MG63 (cell line): ENCODE measurements around the gene NAB1. TPM values are rescaled to one million over a fixed set of nuclear protein-coding genes. Genes with fewer than 3 reads are reported as not detected.
A peak's percentile ranks its signal among the peaks of the same experiment; 100 is the strongest.

Experiments used
- DNase-seq: peaks from one replicate; pipeline ENCODE4 v3.0.0-alpha.2; 2020
- H3K27me3 ChIP-seq: fragments of 250-450 bp; sonication (Bioruptor Pico); 2 replicates; pipeline ENCODE4 v1.5.1; 2020; ENCODE audit warnings: mild to moderate bottlenecking, moderate library complexity
- H3K36me3 ChIP-seq: fragments of 250-450 bp; sonication (Bioruptor Pico); 2 replicates; pipeline ENCODE4 v1.5.1; 2020; ENCODE audit warnings: mild to moderate bottlenecking, moderate library complexity
- H3K4me3 ChIP-seq: fragments of 250-450 bp; sonication (Bioruptor Pico); 2 replicates; pipeline ENCODE4 v1.5.1; 2020; ENCODE audit warnings: mild to moderate bottlenecking, moderate library complexity
- H3K9me3 ChIP-seq: fragments of 250-450 bp; sonication (Bioruptor Pico); 2 replicates; pipeline ENCODE4 v1.5.1; 2020; ENCODE audit warnings: mild to moderate bottlenecking, moderate library complexity
- total RNA-seq: library from RNA; depleted of rRNA; stranded (reverse); fragments of >200 nt; shearing (Covaris generic); gene quantifications from 2 replicates; pipeline ENCODE4 v1.2.3, GENCODE V29; 2014; ENCODE audit warnings: low replicate concordance

The NAB1 gene
- total RNA-seq, 1 experiment from 2014 or later, result 18.5 TPM

DNA sequence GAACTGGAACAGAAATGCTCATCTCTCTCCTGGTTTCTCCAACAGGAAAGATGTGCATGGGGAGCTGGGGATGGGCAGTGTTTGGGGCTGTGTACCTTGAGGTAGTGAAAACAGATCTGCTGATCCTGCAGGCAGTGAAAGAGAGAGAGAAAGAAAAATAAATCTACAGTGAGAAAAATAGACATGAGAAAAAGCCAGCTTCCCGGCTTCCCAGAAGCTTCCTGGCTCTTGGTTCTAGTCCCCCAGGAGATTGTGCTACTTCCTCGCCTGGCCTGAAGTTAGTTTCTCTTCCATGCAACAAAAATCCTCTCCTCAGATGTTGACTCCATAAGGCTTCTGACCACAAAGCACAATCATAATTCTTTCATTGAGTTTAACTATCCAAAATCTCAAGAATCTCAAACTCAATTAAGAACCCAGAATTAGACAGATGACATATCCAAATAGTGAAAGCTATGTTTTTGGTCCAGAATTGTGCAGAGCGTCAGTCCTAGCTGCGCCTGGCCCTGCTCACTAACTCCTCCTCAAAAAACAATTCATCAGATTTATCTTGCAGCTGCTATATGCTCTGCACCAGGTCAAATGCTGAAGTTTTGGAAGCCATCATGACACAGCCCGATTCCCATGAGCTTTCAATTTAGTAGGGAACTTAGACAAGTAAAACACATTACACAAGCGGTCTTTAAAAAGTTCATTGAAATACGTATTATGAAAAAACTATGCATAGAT is 20.1 kb upstream of the NAB1 start:
- Histone ChIP-seq H3K4me3 (no peak overlapping the region), H3K27me3 (no peaks in the 10 kb centered on the region), H3K36me3 (no peaks in the 10 kb centered on the region), H3K9me3 (no peaks in the 10 kb centered on the region)
- no peak for DNase-seq

DNA sequence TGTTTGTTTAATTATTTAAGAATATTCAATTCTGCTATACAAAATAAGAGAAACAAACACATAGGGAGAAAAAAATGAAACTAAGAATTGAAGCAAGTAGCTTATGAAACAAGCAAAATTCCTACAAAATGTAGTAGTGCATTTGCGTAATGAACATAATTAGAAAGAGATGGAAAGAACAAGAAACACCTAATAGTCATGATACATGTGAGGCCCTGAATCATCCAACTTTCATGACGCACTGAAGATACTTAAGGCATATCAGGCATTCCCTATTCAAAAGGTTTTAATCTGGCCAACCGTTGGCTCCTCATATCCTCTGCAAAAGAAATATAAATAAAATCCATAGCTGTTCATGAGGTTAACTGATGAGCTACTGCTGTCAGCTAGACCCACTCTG is 14.5 kb upstream of the NAB1 start:
- no peaks in the 10 kb centered on the region for H3K36me3 ChIP-seq
- no peak overlapping the region for H3K4me3 ChIP-seq
- no peaks in the 10 kb centered on the region for H3K27me3 ChIP-seq
- no peaks in the 10 kb centered on the region for H3K9me3 ChIP-seq
- no peak for DNase-seq

DNA sequence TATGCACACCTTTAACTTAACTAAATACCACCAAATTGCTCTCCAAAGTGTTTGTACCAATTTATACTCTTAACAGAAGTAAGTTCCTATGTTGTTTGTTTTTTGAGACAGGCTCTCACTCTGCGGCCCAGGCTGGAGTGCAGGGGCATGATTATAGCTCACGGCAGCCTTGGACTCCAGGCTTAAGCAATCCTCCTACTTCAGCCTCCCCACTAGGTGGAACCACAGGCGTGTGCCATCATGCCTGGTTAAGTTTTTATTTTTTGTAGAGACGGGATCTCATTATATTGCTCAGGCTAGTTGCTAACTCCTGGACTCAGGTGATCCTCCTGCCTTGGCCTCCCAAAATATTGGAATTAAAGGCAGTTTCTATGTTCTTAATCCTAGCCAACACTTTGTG is 13.1 kb upstream of the NAB1 start:
- H3K27me3 ChIP-seq, result no peaks in the 10 kb centered on the region
- no peak for DNase-seq
- H3K4me3 ChIP-seq, result no peak overlapping the region
- H3K9me3 ChIP-seq, result no peaks in the 10 kb centered on the region
- H3K36me3 ChIP-seq, result no peaks in the 10 kb centered on the region

DNA sequence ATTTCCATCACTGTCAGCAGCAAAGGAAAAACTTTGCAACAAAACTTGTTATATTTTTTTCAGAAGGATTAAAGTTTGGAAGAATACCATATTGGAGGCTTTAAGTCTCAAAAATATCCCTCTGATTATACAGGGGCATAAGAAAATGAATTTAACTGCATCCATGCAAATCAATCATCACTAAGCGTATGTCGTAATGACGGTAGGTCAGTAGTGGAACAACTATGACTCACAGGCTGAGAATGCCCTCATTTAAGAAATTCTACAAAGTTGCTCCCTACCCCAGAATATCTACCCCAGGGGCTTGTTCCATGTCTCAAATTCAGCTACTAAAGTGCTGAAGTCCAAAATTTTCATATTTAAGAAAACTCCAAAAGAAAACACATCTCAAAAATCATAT is 12.5 kb upstream of the NAB1 start:
- H3K36me3 ChIP-seq, result no peaks in the 10 kb centered on the region
- H3K9me3 ChIP-seq, result no peaks in the 10 kb centered on the region
- no peak for DNase-seq
- no peaks in the 10 kb centered on the region for H3K27me3 ChIP-seq
- H3K4me3 ChIP-seq, result no peak overlapping the region

DNA sequence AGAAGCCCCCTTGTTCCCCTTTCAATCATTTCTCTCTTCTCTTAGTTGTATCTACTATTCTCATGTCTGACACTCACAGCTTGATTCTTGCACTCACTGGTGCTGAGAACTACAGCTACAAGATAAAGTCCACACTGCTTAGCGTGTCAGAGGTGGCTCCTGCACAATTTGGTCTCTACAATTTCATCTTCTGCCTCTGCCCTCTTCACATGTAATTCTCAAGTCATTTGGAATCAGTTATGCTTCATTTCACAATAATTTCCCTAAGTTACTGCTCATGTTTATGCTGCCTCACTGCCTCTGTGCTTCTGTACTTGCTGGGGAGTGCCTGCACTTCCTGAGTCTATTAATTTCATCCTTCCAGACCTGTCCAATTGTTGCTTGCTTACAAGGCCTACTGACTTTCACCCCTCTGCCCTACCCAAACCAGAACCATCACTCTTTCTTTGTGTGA is 11.6 kb upstream of the NAB1 start:
- DNase-seq, result no peak
- H3K27me3 ChIP-seq, result no peaks in the 10 kb centered on the region
- no peaks in the 10 kb centered on the region for H3K9me3 ChIP-seq

DNA sequence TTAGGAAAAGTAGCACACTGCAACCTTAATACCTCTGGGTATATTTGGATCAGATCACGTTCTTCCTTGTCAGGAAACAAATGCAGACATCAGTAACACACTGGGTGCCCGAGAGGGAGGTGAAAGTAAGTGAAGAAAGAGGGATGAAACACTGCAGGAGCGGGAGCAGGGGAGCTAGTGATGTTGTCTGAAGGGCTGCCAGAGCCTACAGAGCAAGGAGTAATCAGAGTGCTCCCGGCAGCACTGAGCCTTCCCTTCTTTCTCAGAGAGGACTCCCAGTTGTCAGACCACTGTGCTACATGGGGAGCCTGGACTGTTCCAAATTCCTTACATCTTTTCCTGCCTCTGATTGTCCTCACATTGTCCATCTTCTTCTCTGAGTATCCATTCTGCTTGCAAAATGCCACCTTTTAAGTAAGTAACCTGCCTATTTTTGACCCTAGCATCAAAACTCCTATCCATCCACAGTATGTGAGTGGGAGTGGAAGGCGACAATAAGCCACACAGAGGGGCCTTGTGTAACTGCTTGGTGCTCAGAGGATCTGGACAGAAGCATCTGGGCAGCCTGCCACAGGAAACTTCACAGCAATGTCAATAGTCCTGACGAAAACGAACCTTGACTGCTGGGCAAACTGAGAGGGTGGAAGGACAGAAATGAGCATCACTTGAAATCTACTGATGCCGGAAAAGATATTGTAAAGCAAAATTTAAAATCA is 10.8 kb upstream of the NAB1 start:
- Histone ChIP-seq H3K36me3 (no peaks in the 10 kb centered on the region), H3K27me3 (no peaks in the 10 kb centered on the region), H3K9me3 (no peaks in the 10 kb centered on the region), H3K4me3 (no peak overlapping the region)
- DNase-seq, result no peak

More for the DNA sequence above, 11.6 kb upstream of the NAB1 start:
- H3K36me3 ChIP-seq, result no peaks in the 10 kb centered on the region
- H3K4me3 ChIP-seq, result no peak overlapping the region

DNA sequence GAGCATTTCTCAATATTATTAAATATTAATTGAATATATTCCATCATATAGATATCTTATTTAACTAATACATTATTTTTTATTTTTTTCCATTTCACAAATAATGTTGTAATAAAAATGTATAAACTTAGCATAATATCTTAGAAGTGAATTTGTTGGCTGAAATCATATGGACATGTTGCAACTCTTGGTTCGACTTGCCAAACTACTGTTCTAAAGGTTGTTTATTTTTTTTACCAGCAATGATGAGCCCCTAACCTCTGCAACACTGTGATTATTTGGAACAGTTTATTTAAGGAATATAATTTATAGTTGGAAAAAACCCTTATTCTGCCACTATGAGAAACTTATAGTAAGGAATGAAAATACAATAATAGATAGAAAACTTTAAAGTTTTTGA is 8.8 kb upstream of the NAB1 start:
- Histone ChIP-seq H3K36me3 (no peaks in the 10 kb centered on the region), H3K4me3 (no peak overlapping the region), H3K9me3 (no peaks in the 10 kb centered on the region), H3K27me3 (no peaks in the 10 kb centered on the region)
- no peak for DNase-seq

DNA sequence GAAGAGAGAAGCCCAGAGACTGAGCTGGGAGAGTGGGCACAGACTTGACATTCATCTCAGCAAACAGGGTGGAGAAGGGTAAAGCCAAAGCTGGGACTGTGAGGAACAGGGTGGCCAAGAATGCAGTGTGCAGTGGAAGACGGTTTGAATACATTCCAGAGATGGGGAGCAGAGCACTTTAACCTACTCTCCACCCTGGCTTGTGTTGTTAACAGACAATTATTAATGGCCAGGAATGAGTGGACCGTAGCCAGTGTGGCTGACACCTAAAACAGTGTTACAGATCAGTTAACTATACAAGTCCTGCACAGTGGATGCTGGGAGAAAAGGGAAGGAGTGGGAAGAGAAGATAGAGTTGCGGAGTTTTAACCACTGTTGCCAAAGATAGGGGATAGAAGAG is 7.4 kb upstream of the NAB1 start:
- Histone ChIP-seq H3K4me3 (no peak overlapping the region), H3K27me3 (no peaks in the 10 kb centered on the region), H3K9me3 (no peaks in the 10 kb centered on the region), H3K36me3 (no peaks in the 10 kb centered on the region)
- no peak for DNase-seq

DNA sequence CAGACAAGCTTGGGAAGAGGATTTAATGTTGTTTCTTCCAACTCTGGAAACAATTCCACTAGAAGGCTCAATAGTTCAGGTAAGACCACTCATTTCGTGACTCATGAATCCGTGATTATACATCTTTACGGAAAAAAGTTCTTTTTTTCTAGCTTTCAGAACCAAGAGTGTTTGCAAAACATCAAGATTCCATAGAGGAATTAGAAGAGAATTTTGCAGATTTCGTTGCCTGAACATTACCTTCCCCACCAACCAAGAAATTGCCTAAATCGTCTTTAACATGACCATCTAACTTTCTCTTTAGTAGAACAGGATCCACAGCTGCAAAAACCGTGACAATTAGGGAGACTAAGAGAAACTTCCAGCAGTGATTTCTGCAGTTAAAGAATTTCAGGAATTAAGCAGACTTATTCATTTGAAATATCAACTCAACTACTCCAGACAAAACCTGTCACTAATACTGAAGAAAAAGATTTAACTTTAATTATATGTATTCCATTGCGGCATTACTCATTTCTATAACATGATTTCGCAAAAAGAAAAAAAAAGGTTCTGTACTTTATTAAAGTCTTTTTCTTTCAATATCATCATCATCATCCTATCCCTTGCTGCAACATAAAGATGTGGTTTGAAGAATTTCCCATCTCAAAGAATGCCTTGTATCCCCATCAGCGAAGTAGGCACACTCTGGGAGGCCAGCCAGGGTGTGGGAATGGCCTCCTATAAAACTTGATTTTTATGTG is 1.9 kb upstream of the NAB1 start:
- Histone ChIP-seq H3K36me3 (no peaks in the 10 kb centered on the region), H3K4me3 (no peak overlapping the region), H3K27me3 (no peaks in the 10 kb centered on the region), H3K9me3 (no peaks in the 10 kb centered on the region)
- no peak for DNase-seq

DNA sequence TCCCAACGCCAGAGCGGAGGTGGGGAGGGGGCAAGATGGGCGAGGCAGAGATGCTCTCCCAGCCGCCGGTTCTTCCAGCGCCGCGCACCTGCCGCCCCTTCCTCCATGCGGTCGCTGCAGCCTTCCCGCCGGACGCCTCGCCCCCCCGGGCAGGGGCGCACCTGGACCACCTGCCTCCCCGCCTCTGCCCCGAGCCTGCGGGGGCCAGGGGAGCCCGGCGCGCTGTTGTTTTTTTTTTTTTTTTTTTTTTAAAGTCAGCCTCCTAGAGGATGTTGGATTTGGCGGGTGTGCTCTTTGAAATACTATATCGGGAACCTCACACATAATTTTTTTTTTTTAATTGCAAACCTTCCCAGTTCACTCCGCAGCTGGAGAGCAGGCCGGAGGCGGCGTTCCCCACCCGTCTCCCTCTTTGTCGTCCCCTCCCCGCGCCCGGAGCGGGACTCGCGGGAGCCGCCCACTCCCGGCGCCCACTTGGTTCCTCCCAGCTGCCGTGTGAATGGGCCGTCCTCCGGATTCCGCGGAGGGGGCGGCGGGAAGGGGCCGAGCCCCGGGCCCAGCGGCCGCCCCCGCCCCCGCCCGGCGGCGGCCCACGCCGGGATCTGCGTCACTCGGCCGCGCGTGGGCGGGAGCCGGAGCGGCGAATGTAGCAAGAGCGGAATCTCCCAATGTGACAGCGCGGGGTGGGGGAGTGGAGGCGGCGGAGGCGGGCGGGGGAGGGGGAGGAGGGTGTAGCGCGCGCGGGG is 421 bp upstream of the NAB1 start:
- Histone ChIP-seq H3K4me3 (peak overlapping the region; percentile 49), H3K9me3 (no peaks in the 10 kb centered on the region), H3K27me3 (no peaks in the 10 kb centered on the region), H3K36me3 (no peaks in the 10 kb centered on the region)
- DNase-seq, result peak; percentile 88

DNA sequence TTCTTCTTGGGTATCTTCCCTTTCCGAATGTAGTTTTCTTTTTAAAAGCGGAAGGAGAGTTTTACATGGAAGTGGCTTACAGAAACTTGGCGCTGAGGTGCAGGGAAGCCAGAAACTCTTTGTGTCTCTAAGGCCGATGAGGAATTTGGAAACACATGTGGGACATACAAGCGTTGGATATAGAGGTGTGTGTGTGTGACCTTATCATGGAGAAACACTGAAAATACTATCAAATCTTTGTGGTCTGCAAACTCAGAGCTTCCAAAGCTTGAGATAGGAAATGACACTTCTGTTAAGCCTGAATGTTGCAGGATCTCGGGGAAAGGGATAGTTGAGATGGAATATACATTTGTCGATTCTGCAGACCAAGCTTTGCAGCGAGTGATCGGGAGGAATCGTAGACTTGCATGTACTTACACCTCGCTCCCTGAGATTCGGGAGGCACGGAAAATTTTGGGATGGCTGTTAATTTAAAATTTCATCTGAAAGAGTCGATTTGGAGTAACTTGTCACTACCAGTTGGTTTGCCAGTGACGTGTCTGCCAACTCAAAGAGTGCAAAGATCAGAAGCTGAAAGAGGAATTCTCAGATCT is 1.0 kb downstream of the NAB1 start:
- H3K27me3 ChIP-seq, result no peaks in the 10 kb centered on the region
- no peaks in the 10 kb centered on the region for H3K9me3 ChIP-seq
- peak overlapping the region; percentile 75 for H3K4me3 ChIP-seq
- DNase-seq, result no peak
- H3K36me3 ChIP-seq, result no peaks in the 10 kb centered on the region

DNA sequence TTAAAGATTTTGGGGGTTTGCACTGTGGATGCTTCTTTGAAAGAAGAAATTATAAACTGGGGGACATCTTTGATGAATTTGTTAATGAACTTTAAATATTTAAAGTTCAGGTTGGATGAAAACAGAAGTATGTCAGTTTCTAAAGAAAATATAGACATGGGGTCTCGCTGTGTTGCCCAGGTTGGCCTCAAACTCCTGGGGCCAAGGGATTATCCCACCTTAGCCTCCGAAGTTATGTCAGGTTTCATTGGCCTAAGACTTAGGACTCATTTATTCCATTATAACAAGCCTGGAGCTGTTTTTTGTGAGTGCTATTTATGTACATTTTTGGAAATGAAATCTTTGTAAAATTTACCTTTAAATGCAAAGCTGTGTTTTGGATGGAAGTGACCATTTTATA is 2.5 kb downstream of the NAB1 start:
- no peaks in the 10 kb centered on the region for H3K36me3 ChIP-seq
- DNase-seq, result no peak
- no peaks in the 10 kb centered on the region for H3K9me3 ChIP-seq
- H3K4me3 ChIP-seq, result no peak overlapping the region; the same call in 1 of the 2 replicates
- H3K27me3 ChIP-seq, result no peaks in the 10 kb centered on the region

DNA sequence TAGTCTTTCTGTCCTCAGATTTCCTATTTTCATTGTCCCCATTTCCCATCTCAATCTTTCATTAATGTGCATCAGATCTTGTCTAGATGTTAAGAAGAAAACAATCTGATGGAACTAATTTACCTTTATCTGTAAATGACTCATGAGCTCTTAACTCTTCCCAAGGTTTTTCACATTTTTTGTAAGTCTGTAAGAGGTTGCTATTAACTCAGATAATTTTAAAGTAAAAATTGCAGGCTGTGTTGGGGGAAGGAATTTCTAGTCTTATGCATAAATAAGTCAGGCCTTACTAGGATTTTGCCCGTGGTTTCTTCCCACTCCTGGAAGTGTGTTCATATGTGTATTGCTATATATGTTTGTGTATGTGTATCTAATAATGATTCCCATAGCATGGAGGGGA is 4.3 kb downstream of the NAB1 start:
- H3K4me3 ChIP-seq, result no peak overlapping the region
- no peaks in the 10 kb centered on the region for H3K36me3 ChIP-seq
- H3K27me3 ChIP-seq, result no peaks in the 10 kb centered on the region
- no peaks in the 10 kb centered on the region for H3K9me3 ChIP-seq
- no peak for DNase-seq

DNA sequence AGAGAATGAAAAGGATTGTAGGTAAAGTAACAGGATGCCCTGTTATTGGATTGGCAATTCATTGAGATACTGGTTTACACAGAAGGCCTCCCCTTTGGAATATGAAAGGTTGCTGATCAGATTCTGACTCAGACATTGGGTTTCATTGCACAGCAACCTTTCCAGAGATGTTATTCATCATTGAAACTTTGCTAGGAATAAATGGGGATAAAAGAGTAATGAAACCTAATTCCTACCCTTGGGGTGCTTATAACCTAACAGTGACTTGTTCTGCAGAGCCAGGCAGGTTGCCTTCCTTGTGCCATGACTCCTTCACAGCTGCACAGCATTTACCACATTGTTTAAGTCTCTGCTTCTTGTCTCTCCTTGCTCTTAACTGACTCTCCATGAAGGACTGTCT is 5.0 kb downstream of the NAB1 start:
- Histone ChIP-seq H3K9me3 (no peaks in the 10 kb centered on the region), H3K4me3 (no peak overlapping the region), H3K27me3 (no peaks in the 10 kb centered on the region), H3K36me3 (no peaks in the 10 kb centered on the region)
- no peak for DNase-seq

DNA sequence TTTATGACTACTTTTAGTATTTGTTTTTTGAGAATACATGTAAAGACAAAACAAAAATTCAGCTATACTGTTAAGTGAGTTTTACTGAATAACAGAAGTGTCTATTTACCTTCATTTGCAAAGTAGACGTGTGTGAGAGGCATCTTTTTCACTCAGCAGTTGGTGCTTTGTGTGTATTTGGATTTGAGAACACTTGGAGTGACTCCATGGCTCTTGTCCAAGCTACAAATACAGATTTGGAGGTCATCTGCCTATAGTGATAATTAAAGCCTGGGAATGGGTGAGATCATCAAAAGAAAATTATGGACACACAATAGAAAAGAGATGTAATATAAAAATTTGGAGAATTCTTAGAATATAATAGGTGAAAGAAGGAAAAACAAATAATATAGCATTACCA is 6.2 kb downstream of the NAB1 start:
- Histone ChIP-seq H3K36me3 (no peaks in the 10 kb centered on the region; the same call in 1 of the 2 replicates), H3K4me3 (no peak overlapping the region), H3K9me3 (no peaks in the 10 kb centered on the region), H3K27me3 (no peaks in the 10 kb centered on the region)
- DNase-seq, result no peak

DNA sequence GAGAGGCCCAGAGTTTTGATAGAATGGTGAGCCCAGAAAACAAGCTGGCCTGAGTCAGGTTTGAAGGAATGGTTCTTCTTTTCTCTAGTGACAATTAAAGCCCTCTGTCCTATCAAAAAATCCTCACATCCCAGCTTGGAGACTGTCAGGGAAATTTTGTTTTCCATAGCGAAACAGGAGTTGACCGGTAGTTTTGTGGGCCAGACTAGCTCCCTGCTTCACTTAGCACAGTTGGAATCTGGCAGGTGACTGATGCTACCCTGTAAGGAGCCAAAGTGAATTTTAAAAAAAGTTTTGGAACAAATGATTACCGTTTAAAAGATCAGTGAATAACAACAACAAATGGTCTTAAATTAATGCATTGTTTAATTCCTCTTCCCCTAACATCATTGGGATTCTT is 6.7 kb downstream of the NAB1 start:
- no peak overlapping the region for H3K4me3 ChIP-seq
- no peaks in the 10 kb centered on the region for H3K9me3 ChIP-seq
- no peak for DNase-seq
- no peaks in the 10 kb centered on the region for H3K27me3 ChIP-seq
- H3K36me3 ChIP-seq, result no peaks in the 10 kb centered on the region; the same call in 1 of the 2 replicates
